HG03159 (cell line): ENCODE measurements around the gene REN.

Experiments used
- ATAC-seq: cut with Tn5 transposase; IDR thresholded peaks from one replicate; pipeline ENCODE4 v1.9.1; 2021; ENCODE audit warnings: mild to moderate bottlenecking, moderate library complexity; ENCODE audit not compliant: unreplicated experiment

The REN gene

GRCh38 chr1:204134103-204134502 lies 32.0 kb downstream of the REN start:
- ATAC-seq: no peak

- no peak for ATAC-seq
Observed at GRCh38 chr1:204132718-204133117, 33.4 kb downstream of the REN start.

GRCh38 chr1:204131978-204132377 lies 34.2 kb downstream of the REN start:
- ATAC-seq: no peak

GRCh38 chr1:204130981-204131892 lies 34.9 kb downstream of the REN start:
- no peak for ATAC-seq

GRCh38 chr1:204130178-204130577 lies 36.0 kb downstream of the REN start:
- no peak for ATAC-seq

GRCh38 chr1:204128964-204129896 lies 36.9 kb downstream of the REN start:
- ATAC-seq: no peak

- ATAC-seq: no peak
Observed at GRCh38 chr1:204128464-204128963, 37.6 kb downstream of the REN start.

GRCh38 chr1:204127597-204128242 lies 38.4 kb downstream of the REN start:
- ATAC-seq: no peak

- no peak for ATAC-seq
Observed at GRCh38 chr1:204126956-204127355, 39.2 kb downstream of the REN start.

GRCh38 chr1:204126386-204126785 lies 39.8 kb downstream of the REN start:
- no peak for ATAC-seq

- ATAC-seq: no peak
Observed at GRCh38 chr1:204125759-204126351, 40.3 kb downstream of the REN start.

GRCh38 chr1:204124639-204125038 lies 41.5 kb downstream of the REN start:
- ATAC-seq: no peak

GRCh38 chr1:204123376-204123775 lies 42.8 kb downstream of the REN start:
- ATAC-seq: no peak

GRCh38 chr1:204121840-204122555 lies 44.1 kb downstream of the REN start:
- no peak for ATAC-seq

- ATAC-seq: no peak
Observed at GRCh38 chr1:204116539-204116938, 49.6 kb downstream of the REN start.

GRCh38 chr1:204115116-204115515 lies 51.0 kb downstream of the REN start:
- no peak for ATAC-seq

- ATAC-seq: no peak
Observed at GRCh38 chr1:204114606-204115005, 51.5 kb downstream of the REN start.

- no peak for ATAC-seq
Observed at GRCh38 chr1:204113896-204114295, 52.2 kb downstream of the REN start.

- no peak for ATAC-seq
Observed at GRCh38 chr1:204112876-204113730, 53.0 kb downstream of the REN start.
